ENCODE results near the gene MLST8.
"Not testable (repeated sequence)": the region's sequence is repeated elsewhere in the genome, so short reads cannot be mapped to it uniquely, and the experiment has no call there.

The MLST8 gene

DNA sequence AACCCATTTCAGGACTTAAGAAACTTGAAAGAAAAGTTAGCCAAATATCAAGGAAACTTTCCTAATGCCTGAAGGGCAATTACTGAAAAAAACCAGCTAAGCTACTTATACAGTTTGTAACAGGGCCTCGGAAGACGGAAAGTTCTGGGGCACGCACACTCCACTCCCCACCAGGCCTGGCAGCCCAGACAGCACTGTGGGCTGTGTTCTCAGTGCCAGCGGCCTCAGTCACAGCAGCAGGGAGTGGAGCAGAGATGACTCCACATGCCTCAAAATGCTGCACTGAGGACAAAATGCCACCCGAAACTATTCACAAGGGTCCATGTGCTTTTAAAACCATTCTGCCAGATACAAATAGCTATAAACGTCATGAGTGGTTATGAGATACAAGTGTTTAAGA, 52.5 kb downstream of the MLST8 start:
- TF ChIP-seq, protein P1, sequence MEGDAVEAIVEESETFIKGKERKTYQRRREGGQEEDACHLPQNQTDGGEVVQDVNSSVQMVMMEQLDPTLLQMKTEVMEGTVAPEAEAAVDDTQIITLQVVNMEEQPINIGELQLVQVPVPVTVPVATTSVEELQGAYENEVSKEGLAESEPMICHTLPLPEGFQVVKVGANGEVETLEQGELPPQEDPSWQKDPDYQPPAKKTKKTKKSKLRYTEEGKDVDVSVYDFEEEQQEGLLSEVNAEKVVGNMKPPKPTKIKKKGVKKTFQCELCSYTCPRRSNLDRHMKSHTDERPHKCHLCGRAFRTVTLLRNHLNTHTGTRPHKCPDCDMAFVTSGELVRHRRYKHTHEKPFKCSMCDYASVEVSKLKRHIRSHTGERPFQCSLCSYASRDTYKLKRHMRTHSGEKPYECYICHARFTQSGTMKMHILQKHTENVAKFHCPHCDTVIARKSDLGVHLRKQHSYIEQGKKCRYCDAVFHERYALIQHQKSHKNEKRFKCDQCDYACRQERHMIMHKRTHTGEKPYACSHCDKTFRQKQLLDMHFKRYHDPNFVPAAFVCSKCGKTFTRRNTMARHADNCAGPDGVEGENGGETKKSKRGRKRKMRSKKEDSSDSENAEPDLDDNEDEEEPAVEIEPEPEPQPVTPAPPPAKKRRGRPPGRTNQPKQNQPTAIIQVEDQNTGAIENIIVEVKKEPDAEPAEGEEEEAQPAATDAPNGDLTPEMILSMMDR (IDR thresholded peaks at IDR 0.05; ENCODE audit: control insufficient read depth, extremely low read depth, insufficient read depth) = no peak
- no peak overlapping the region for H3K4me3 ChIP-seq (ENCODE audit: low read depth, low read length)
- no peak for DNase-seq (ENCODE audit: low read depth)

DNA sequence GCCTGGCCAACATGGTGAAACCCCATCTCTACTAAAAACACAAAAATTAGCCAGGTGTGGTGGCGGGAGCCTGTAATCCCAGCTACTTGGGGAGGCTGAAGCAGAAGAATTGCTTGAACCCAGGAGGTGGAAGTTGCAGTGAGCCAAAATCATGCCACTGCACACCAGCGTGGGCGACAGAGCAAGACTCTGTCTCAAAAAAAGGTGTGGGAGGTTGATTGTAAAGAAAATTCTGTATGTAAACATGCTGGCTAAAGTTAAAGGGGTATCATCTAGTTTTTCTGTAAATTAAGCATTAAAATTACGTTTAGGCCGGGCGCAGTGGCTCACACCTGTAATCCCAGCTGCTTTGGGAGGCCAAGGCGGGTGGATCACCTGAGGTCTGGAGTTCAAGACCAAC, 53.3 kb downstream of the MLST8 start:
- H3K4me3 ChIP-seq (ENCODE audit: low read depth, low read length) = not testable (repeated sequence)

More for the DNA sequence above, 53.3 kb downstream of the MLST8 start:
- DNase-seq (ENCODE audit: low read depth) = not testable (repeated sequence)
